ENCODE data around the gene PRKAG1.

DNA sequence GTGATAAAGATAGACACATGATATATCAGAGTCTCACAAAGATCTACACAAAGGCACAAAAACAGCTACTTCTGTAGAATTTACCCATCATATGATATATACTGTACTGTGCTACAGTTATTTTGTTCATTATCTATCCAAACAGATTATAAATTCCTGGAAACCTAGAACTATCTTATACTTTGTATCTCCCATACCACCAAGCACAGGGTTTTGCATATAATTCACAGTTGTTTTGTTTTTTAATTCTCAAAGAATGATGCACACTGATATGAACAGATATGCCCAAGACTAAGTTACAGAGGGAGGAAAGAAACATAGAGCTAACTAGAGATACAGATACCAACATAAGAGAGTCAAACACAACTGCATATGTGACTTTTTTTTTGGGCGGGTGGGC lies 3.4 kb downstream of the PRKAG1 start:
- TF ChIP-seq POLR2A (IDR thresholded peaks at IDR 0.05) (no peak), POLR2AphosphoS5 (IDR thresholded peaks at IDR 0.05; ENCODE audit: insufficient read depth in 1 of 2, low read depth in 1 of 2) (no peak)
- TF ChIP-seq, protein P1, sequence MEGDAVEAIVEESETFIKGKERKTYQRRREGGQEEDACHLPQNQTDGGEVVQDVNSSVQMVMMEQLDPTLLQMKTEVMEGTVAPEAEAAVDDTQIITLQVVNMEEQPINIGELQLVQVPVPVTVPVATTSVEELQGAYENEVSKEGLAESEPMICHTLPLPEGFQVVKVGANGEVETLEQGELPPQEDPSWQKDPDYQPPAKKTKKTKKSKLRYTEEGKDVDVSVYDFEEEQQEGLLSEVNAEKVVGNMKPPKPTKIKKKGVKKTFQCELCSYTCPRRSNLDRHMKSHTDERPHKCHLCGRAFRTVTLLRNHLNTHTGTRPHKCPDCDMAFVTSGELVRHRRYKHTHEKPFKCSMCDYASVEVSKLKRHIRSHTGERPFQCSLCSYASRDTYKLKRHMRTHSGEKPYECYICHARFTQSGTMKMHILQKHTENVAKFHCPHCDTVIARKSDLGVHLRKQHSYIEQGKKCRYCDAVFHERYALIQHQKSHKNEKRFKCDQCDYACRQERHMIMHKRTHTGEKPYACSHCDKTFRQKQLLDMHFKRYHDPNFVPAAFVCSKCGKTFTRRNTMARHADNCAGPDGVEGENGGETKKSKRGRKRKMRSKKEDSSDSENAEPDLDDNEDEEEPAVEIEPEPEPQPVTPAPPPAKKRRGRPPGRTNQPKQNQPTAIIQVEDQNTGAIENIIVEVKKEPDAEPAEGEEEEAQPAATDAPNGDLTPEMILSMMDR (IDR thresholded peaks at IDR 0.05): no peak

Measured in vagina (tissue), 2 donors.